Lower leg skin (tissue), 3 donors: ENCODE measurements around the gene RHOJ.

Source experiments
- CTCF ChIP-seq, 3 donors: fragments of 450-650 bp; IDR thresholded peaks; one replicate each; pipeline ENCODE4 v1.5.1; 2016; ENCODE audit warnings: antibody characterized with exemption in 3 of 3, mild to moderate bottlenecking in 3 of 3, moderate library complexity in 2 of 3
- POLR2A ChIP-seq, 2 donors: fragments of 450-650 bp; IDR thresholded peaks; one replicate each; pipeline ENCODE4 v1.6.1; 2016 to 2017; ENCODE audit warnings: antibody characterized with exemption in 2 of 2, mild to moderate bottlenecking in 1 of 2, moderate library complexity in 1 of 2

GRCh38 chr14:63180011-63180410, 24.2 kb upstream of the RHOJ start:
- TF ChIP-seq POLR2A (IDR thresholded peaks at IDR 0.05), result no peak
- no peak for TF ChIP-seq CTCF (IDR thresholded peaks at IDR 0.05)
